ENCODE data around the gene NDUFC1.
A peak's percentile ranks its signal among the peaks of the same experiment; 100 is the strongest.
"Not testable (repeated sequence)": the region's sequence is repeated elsewhere in the genome, so short reads cannot be mapped to it uniquely, and the experiment has no call there.

NDUFC1 gene

DNA sequence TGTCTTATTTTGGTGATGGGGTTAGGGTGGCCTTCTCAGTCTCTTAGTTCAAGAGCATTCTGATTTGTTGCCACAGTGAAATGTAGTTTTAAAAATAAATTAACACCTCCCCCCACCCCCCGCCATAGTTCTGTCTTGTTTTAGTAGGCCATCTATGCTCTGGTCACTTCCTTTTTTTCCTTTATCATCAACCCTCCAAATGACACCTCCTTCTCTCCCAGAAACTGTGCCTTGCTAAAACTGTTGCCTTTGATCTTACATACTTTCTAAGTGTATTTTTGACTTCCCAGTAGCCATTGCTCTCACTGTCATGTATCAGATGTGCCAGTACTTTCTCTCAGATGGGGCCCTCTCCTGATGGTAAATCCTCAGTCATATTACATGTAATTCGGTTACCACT, 14.5 kb upstream of the NDUFC1 start:
- Histone ChIP-seq H3K9me3 (ENCODE audit: control insufficient read depth, insufficient read depth, low read depth, low read length) (peaks cover 4% of the 10 kb centered on the region; the same call in 1 of the 2 replicates), H3K36me3 (ENCODE audit: control insufficient read depth, insufficient read depth, low read length) (peaks cover 3% of the 10 kb centered on the region; the same call in 1 of the 2 replicates), H3K27me3 (ENCODE audit: control insufficient read depth, insufficient read depth, low read length) (no peaks in the 10 kb centered on the region), H3K4me3 (ENCODE audit: low read depth, low read length) (no peak overlapping the region), H3K9ac (ENCODE audit: low read length) (no peak overlapping the region), H3K27ac (ENCODE audit: low read depth, low read length) (no peak overlapping the region), H3K4me1 (ENCODE audit: control insufficient read depth, insufficient read depth, low read length) (peaks cover 35% of the 10 kb centered on the region)

GRCh38 chr4:139315221-139315675, 13.0 kb upstream of the NDUFC1 start:
- Histone ChIP-seq H3K9me3 (ENCODE audit: control insufficient read depth, insufficient read depth, low read depth, low read length) (peaks cover 2% of the 10 kb centered on the region; the same call in 1 of the 2 replicates), H3K36me3 (ENCODE audit: control insufficient read depth, insufficient read depth, low read length) (peaks cover 5% of the 10 kb centered on the region), H3K4me3 (ENCODE audit: low read depth, low read length) (no peak overlapping the region), H3K27ac (ENCODE audit: low read depth, low read length) (no peak overlapping the region), H3K27me3 (ENCODE audit: control insufficient read depth, insufficient read depth, low read length) (no peaks in the 10 kb centered on the region), H3K4me1 (ENCODE audit: control insufficient read depth, insufficient read depth, low read length) (peaks cover 35% of the 10 kb centered on the region), H3K9ac (ENCODE audit: low read length) (no peak overlapping the region)

DNA sequence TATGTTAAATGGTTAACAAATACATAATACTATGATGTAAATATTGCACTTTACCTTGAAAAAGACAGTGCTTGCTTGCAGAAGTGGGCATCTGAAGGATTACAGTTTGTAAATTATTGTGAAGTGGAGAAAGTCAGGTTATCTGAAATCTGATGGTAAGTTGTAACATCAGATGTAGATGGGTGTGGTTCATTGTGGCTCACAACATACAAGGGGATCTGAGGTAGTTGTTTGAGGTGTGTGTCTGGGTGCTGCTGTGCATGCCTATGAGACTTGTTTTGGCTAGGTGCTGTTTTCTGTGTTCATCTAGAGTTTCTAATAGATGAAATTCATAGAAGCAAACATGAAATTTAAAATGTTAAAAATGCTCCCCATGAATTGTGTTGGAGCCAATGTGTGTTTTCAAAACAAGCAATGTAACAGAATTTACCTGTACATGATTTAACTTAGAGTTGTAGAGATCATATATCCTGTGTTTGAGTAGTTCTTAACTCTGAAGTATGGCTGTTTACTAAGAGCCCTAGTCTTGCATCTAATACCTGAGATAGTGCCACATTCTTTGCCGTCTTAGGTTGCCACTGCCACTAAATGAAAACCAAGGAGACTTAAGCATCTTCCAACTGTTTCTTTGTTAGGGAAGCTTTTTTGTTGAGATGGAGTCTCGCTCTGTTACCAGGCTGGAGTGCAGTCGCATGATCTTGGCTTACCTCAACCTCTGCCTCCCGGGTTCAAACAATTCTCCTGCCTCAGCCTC, 11.9 kb upstream of the NDUFC1 start:
- Histone ChIP-seq H3K9me3 (ENCODE audit: control insufficient read depth, insufficient read depth, low read depth, low read length) (peaks cover 2% of the 10 kb centered on the region; the same call in 1 of the 2 replicates), H3K4me3 (ENCODE audit: low read depth, low read length) (no peak overlapping the region), H3K4me1 (ENCODE audit: control insufficient read depth, insufficient read depth, low read length) (peaks cover 35% of the 10 kb centered on the region), H3K36me3 (ENCODE audit: control insufficient read depth, insufficient read depth, low read length) (peaks cover 5% of the 10 kb centered on the region), H3K27me3 (ENCODE audit: control insufficient read depth, insufficient read depth, low read length) (no peaks in the 10 kb centered on the region), H3K27ac (ENCODE audit: low read depth, low read length) (no peak overlapping the region; the same call in 1 of the 2 replicates), H3K9ac (ENCODE audit: low read length) (no peak overlapping the region)

- H3K9ac ChIP-seq (ENCODE audit: low read length); H3K4me3 ChIP-seq (ENCODE audit: low read depth, low read length); H3K27ac ChIP-seq (ENCODE audit: low read depth, low read length): not testable (repeated sequence)
Observed at GRCh38 chr4:139313414-139313813, 11.1 kb upstream of the NDUFC1 start.

GRCh38 chr4:139312552-139313332, 10.5 kb upstream of the NDUFC1 start:
- Histone ChIP-seq H3K4me1 (ENCODE audit: control insufficient read depth, insufficient read depth, low read length) (peaks cover 35% of the 10 kb centered on the region), H3K9ac (ENCODE audit: low read length) (no peak overlapping the region), H3K36me3 (ENCODE audit: control insufficient read depth, insufficient read depth, low read length) (peaks cover 11% of the 10 kb centered on the region), H3K27ac (ENCODE audit: low read depth, low read length) (no peak overlapping the region), H3K4me3 (ENCODE audit: low read depth, low read length) (no peak overlapping the region), H3K27me3 (ENCODE audit: control insufficient read depth, insufficient read depth, low read length) (no peaks in the 10 kb centered on the region), H3K9me3 (ENCODE audit: control insufficient read depth, insufficient read depth, low read depth, low read length) (peaks cover 2% of the 10 kb centered on the region; the same call in 1 of the 2 replicates)

More at GRCh38 chr4:139313414-139313813, 11.1 kb upstream of the NDUFC1 start:
- H3K27me3 ChIP-seq (ENCODE audit: control insufficient read depth, insufficient read depth, low read length); H3K36me3 ChIP-seq (ENCODE audit: control insufficient read depth, insufficient read depth, low read length); H3K9me3 ChIP-seq (ENCODE audit: control insufficient read depth, insufficient read depth, low read depth, low read length): not testable (repeated sequence)
- peaks cover 35% of the 10 kb centered on the region for H3K4me1 ChIP-seq (ENCODE audit: control insufficient read depth, insufficient read depth, low read length)

DNA sequence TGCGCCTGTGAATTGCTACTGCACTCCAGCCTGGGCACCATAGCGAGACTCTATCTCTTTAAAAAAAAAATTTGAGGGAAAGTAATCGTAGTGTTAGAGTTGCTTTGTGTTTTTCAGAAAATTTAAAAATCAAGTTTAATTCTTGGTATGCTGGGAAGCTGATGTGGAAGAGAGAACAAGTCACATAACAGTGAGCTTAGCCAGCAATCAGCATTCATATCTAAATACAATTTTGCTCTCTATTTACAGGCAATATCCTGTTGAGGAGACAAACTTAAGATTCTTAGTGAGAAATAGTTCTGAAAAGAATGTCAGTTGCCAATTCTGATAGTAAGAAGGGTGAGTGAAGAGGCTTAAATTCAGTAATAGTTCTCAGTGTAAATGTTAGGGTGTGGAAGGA, 9.6 kb upstream of the NDUFC1 start:
- Histone ChIP-seq H3K9ac (ENCODE audit: low read length) (no peak overlapping the region), H3K36me3 (ENCODE audit: control insufficient read depth, insufficient read depth, low read length) (peaks cover 18% of the 10 kb centered on the region), H3K4me1 (ENCODE audit: control insufficient read depth, insufficient read depth, low read length) (peaks cover 40% of the 10 kb centered on the region), H3K9me3 (ENCODE audit: control insufficient read depth, insufficient read depth, low read depth, low read length) (peaks cover 2% of the 10 kb centered on the region; the same call in 1 of the 2 replicates), H3K27me3 (ENCODE audit: control insufficient read depth, insufficient read depth, low read length) (no peaks in the 10 kb centered on the region), H3K4me3 (ENCODE audit: low read depth, low read length) (no peak overlapping the region), H3K27ac (ENCODE audit: low read depth, low read length) (no peak overlapping the region)

DNA sequence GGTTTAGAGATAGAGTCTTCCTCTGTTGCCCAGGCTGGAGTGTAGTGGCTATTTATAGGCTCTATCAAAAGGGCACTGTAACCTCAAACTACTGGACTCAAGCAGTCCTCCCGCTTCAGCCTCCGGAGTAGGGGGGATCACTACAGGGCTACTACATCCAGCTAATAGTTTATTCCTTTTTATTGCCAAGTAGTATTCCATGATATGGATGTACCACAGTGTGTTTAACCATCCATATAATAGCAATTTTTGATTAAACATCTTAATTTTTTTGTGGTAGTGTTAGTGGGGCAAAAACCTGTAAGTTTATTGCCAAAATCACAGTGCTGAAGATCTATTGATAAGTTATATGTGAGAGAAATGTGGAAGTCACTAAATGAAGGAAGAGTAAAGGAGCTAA, 2.6 kb upstream of the NDUFC1 start:
- peaks cover 44% of the 10 kb centered on the region for H3K36me3 ChIP-seq (ENCODE audit: control insufficient read depth, insufficient read depth, low read length)
- no peak overlapping the region for H3K4me3 ChIP-seq (ENCODE audit: low read depth, low read length)
- peaks cover 9% of the 10 kb centered on the region for H3K4me1 ChIP-seq (ENCODE audit: control insufficient read depth, insufficient read depth, low read length)
- H3K27ac ChIP-seq (ENCODE audit: low read depth, low read length): no peak overlapping the region
- no peaks in the 10 kb centered on the region for H3K27me3 ChIP-seq (ENCODE audit: control insufficient read depth, insufficient read depth, low read length)
- H3K9me3 ChIP-seq (ENCODE audit: control insufficient read depth, insufficient read depth, low read depth, low read length): peaks cover 4% of the 10 kb centered on the region; the same call in 1 of the 2 replicates
- no peak overlapping the region for H3K9ac ChIP-seq (ENCODE audit: low read length)

DNA sequence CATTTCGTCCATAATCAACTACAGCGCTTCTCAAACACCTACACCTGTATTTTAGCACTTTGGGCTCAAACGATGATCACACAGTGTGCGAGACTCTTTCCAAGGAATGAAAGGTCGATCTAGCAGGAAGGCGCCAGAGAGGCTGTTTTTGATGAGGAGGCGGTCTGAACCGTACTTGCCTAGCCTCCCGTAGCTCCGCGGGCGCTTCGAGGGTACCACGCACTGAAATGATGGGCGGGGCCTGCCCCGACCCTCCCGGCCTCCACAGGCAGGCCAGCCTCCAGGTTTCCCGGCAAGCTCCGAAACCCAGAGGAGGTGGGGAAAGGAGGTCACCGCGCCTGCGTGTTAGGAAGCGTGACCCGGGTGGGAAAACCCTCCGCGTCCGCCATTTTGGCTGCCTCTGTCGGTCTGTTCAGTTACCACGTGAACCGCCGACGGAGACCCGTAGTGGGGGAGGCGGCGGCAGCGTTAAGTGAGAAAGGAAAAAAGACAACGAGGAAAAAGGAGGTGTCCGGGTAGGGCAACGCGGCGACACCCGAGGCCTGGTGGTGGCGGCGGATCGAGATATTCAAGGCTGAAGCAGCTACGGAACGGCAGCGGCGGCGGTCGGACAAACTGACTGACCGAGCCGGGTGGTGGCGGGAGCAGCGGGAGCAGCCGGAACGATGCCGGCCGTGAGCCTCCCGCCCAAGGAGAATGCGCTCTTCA, 1.0 kb downstream of the NDUFC1 start, which contains the start of gene NAA15:
Gene NAA15, plus strand, starts transcription at position 393 of the 708 bp plus-strand sequence. Its CDS starts 273 bp downstream, at position 666.
- Histone ChIP-seq H3K27ac (ENCODE audit: low read depth, low read length) (peak within 1 kb of the TSS; percentile 70), H3K4me1 (ENCODE audit: control insufficient read depth, insufficient read depth, low read length) (peaks cover 7% of the 10 kb centered on the region), H3K27me3 (ENCODE audit: control insufficient read depth, insufficient read depth, low read length) (no peaks in the 10 kb centered on the region)

GRCh38 chr4:139300431-139301112, 1.7 kb downstream of the NDUFC1 start:
- Histone ChIP-seq H3K36me3 (ENCODE audit: control insufficient read depth, insufficient read depth, low read length) (peaks cover 21% of the 10 kb centered on the region), H3K27ac (ENCODE audit: low read depth, low read length) (peak overlapping the region; percentile 67; the same call in 1 of the 2 replicates), H3K27me3 (ENCODE audit: control insufficient read depth, insufficient read depth, low read length) (no peaks in the 10 kb centered on the region), H3K9me3 (ENCODE audit: control insufficient read depth, insufficient read depth, low read depth, low read length) (peaks cover 4% of the 10 kb centered on the region; the same call in 1 of the 2 replicates), H3K9ac (ENCODE audit: low read length) (peak overlapping the region; percentile 95), H3K4me3 (ENCODE audit: low read depth, low read length) (peak overlapping the region; percentile 88), H3K4me1 (ENCODE audit: control insufficient read depth, insufficient read depth, low read length) (peaks cover 13% of the 10 kb centered on the region)

More for the DNA sequence above, 1.0 kb downstream of the NDUFC1 start, which contains the start of gene NAA15:
- peaks cover 4% of the 10 kb centered on the region; the same call in 1 of the 2 replicates for H3K9me3 ChIP-seq (ENCODE audit: control insufficient read depth, insufficient read depth, low read depth, low read length)
- H3K9ac ChIP-seq (ENCODE audit: low read length): peak within 1 kb of the TSS; percentile 95
- H3K36me3 ChIP-seq (ENCODE audit: control insufficient read depth, insufficient read depth, low read length): peaks cover 27% of the 10 kb centered on the region
- H3K4me3 ChIP-seq (ENCODE audit: low read depth, low read length): peak within 1 kb of the TSS; percentile 88

DNA sequence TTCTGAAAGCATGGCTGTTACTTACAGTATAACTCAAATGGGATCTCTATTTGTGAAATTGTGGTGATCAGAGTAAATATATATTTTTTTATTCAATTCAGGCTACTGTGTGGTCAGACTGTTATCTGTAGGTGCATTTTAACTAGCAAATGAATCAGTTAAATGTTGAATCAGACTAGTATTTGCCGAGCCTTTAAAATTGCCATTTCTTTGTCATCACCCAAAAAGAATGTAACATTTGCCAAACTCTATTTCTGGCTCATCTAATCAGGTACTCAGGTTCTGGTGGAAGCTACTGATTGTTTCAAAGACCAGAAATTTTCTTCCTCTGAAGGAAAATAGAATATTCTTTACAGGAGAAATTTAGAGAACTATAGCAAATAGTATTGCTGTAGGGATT, 2.7 kb downstream of the NDUFC1 start:
- H3K4me3 ChIP-seq (ENCODE audit: low read depth, low read length): peak overlapping the region; percentile 88
- H3K27ac ChIP-seq (ENCODE audit: low read depth, low read length): no peak overlapping the region
- peaks cover 17% of the 10 kb centered on the region for H3K4me1 ChIP-seq (ENCODE audit: control insufficient read depth, insufficient read depth, low read length)
- H3K36me3 ChIP-seq (ENCODE audit: control insufficient read depth, insufficient read depth, low read length): peaks cover 11% of the 10 kb centered on the region
- no peak overlapping the region for H3K9ac ChIP-seq (ENCODE audit: low read length)
- H3K9me3 ChIP-seq (ENCODE audit: control insufficient read depth, insufficient read depth, low read depth, low read length): peaks cover under 1% of the 10 kb centered on the region; the same call in 1 of the 2 replicates
- H3K27me3 ChIP-seq (ENCODE audit: control insufficient read depth, insufficient read depth, low read length): no peaks in the 10 kb centered on the region

Measured in HUES6 (cell line).